ENCODE measurements around the gene TMEM44. TPM values are rescaled to one million over a fixed set of nuclear protein-coding genes. Genes with fewer than 3 reads are reported as not detected.

The TMEM44 gene
- total and polyA plus RNA-seq, 2 of the 4 experiments (the other 2 are of a cell fraction), result 9.7 to 24.2 TPM

DNA sequence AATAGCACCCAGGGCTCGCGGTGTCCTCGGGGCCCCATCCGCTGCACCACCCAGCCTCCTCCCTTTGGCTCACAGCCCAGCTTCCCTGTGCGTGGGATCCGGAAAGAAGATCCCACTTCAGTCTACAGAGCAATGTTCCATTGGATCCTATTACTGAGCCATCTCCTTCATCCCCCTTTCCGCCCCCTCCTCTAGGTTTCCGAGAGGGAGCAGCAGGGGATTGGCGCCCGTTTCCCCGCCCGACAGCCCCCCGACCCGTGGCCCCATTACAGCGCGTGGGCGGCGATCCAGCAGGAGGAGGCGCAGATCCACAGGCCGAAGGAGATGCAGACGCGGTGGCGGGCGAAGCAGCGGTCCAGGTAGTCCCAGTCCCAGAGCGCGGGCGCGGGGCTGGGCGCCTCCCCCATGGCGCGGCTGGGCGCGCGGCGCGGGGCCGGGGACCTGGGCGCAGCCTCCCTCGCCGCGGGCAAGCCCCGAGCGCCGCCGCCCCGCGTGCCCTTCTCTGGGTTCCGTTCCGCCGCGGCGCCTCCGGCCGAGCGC is 340 bp downstream of the TMEM44 start:
- peak overlapping the region; percentile 7; the same call in 1 of the 2 replicates for H4K5ac ChIP-seq (ENCODE audit: low read depth, low read length)
- peak overlapping the region; percentile 81 for H3K4me2 ChIP-seq (ENCODE audit: low read depth, low read length)
- dilution Hi-C loops (cut with HindIII; ENCODE audit: low sequenced_read_pairs, unreplicated experiment), result no loop called here
- peaks cover 20 to 44% of the 10 kb centered on the region in 2 experiments for H3K79me1 ChIP-seq (ENCODE audit: low read depth in 1 of 2, low read length in 2 of 2)
- peak overlapping the region; percentile 68 for H2AK5ac ChIP-seq (ENCODE audit: low read depth, low read length)
- no peak overlapping the region; the same call in 2 of the 3 replicates for H2BK15ac ChIP-seq (ENCODE audit: low read depth, low read length)
- peak overlapping the region; percentile 93 for H2AFZ ChIP-seq (replicated peaks; ENCODE audit: low read length, poor library complexity)
- DNase-seq (peak; percentile 38), ATAC-seq (ENCODE audit: low read depth) (peak; percentile 62)
- H3K36me3 ChIP-seq (ENCODE audit: control insufficient read depth, insufficient read depth, low read length), result peaks cover 18% of the 10 kb centered on the region; the same call in 1 of the 2 replicates
- intact Hi-C loops (cut with micrococcal nuclease), result loop anchor here (1.0 kb wide), 1 partner anchor 299 kb away; no protein-coding TSS in a partner anchor
- in situ Hi-C loops (cut with MboI; ENCODE audit: low sequenced_read_pairs), result no loop called here
- peaks cover 3% of the 10 kb centered on the region for H3K4me1 ChIP-seq (ENCODE audit: control insufficient read depth, insufficient read depth, low read length)
- H3K27me3 ChIP-seq (ENCODE audit: control insufficient read depth, insufficient read depth, low read length), result no peaks in the 10 kb centered on the region
- peak overlapping the region; percentile 81 for H3K14ac ChIP-seq (replicated peaks; ENCODE audit: low read depth, low read length)
- H3K4ac ChIP-seq (ENCODE audit: low read depth, low read length), result peak overlapping the region; percentile 75
- peak overlapping the region; percentile 91 for H2AK9ac ChIP-seq (replicated peaks; ENCODE audit: low read depth, low read length, poor library complexity)
- WGBS, 2 experiments (ENCODE audit: extremely low coverage in 2 of 2, insufficient read length in 1 of 2), result 4% methylated on average over 9 of the region's 56 CpGs; no CpG with 5 or more reads in 1 of the 2 experiments
- BruUV-seq (replicated peaks), result no TSS peak
- H3K27ac ChIP-seq (ENCODE audit: insufficient read depth, low read length), result peak overlapping the region; percentile 64
- H2BK20ac ChIP-seq (ENCODE audit: low read depth, low read length), result no peak overlapping the region
- H4K91ac ChIP-seq (ENCODE audit: insufficient read depth, low read depth, low read length), result no peak overlapping the region; the same call in 1 of the 2 replicates
- POLR2A ChIA-PET (ENCODE audit: unreplicated experiment), result no interaction called here
- CTCF ChIA-PET, result interaction anchor here (0.6 to 1.0 kb wide), 2 partner anchors 206 to 226 kb away, joined by 3 read pairs; no protein-coding TSS in a partner anchor
- peaks cover 11% of the 10 kb centered on the region for H3K9me1 ChIP-seq (ENCODE audit: insufficient read depth, low read length)
- H4K8ac ChIP-seq (ENCODE audit: low read depth in 2 of 2, low read length in 2 of 2), result peak overlapping the region; percentile 2 to 50; a peak in 3 of 4 replicates
- H4K20me1 ChIP-seq (ENCODE audit: insufficient read depth, low read length), result no peaks in the 10 kb centered on the region
- H3K18ac ChIP-seq (ENCODE audit: low read depth, low read length), result peak overlapping the region; percentile 21; the same call in 1 of the 2 replicates
- H3K56ac ChIP-seq (ENCODE audit: extremely low read depth, insufficient read depth, low read length), result no peak overlapping the region; the same call in 1 of the 2 replicates
- 0 out of 2 replicates have a peak overlapping the region, but pooled peaks have one; percentile 7 for H2BK120ac ChIP-seq (ENCODE audit: low read depth, low read length)
- H3K23ac ChIP-seq (ENCODE audit: low read depth, low read length), result peak overlapping the region; percentile 36
- peak overlapping the region; percentile 62 for H2BK5ac ChIP-seq (ENCODE audit: low read depth, low read length, poor library complexity, severe bottlenecking)
- H3K9ac ChIP-seq (ENCODE audit: low read depth, low read length), result peak overlapping the region; percentile 71
- no peaks in the 10 kb centered on the region; the same call in 1 of the 2 replicates for H3K9me3 ChIP-seq (ENCODE audit: control insufficient read depth, insufficient read depth, low read length)
- peak overlapping the region; percentile 75 for H3K4me3 ChIP-seq (ENCODE audit: insufficient read depth, low read depth, low read length)
- TF ChIP-seq, protein P1, sequence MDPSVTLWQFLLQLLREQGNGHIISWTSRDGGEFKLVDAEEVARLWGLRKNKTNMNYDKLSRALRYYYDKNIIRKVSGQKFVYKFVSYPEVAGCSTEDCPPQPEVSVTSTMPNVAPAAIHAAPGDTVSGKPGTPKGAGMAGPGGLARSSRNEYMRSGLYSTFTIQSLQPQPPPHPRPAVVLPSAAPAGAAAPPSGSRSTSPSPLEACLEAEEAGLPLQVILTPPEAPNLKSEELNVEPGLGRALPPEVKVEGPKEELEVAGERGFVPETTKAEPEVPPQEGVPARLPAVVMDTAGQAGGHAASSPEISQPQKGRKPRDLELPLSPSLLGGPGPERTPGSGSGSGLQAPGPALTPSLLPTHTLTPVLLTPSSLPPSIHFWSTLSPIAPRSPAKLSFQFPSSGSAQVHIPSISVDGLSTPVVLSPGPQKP (IDR thresholded peaks at IDR 0.05; ENCODE audit: borderline replicate concordance, low read depth, low read length), result no peak
